SK-N-SH treated with all-trans-retinoic acid at 6 μM for 48 hours (cell line): Measurements from ENCODE around the gene GALNT13.
A peak's percentile ranks its signal among the peaks of the same experiment; 100 is the strongest.

Experiments used
- ATAC-seq: fragments of 200-7000 bp; cut with Tn5 transposase; 3 replicates; pipeline ENCODE4 v1.9.1; 2020; ENCODE audit warnings: mild to moderate bottlenecking, moderate library complexity
- ARNTL ChIP-seq: fragments of 450-650 bp; formaldehyde crosslinking; IDR thresholded peaks from 2 replicates; pipeline ENCODE4 v1.5.0; 2020; ENCODE audit warnings: low read depth, mild to moderate bottlenecking, moderate library complexity, borderline replicate concordance
- BACH2 ChIP-seq: fragments of 250-450 bp; sonication (Bioruptor Pico); IDR thresholded peaks from 2 replicates; pipeline ENCODE4 v1.9.0; 2021; ENCODE audit warnings: mild to moderate bottlenecking, borderline replicate concordance
- CREB5 ChIP-seq: fragments of 250-450 bp; sonication (Bioruptor Pico); IDR thresholded peaks from 2 replicates; pipeline ENCODE4 v1.5.1; 2020; ENCODE audit warnings: low read depth, mild to moderate bottlenecking, moderate library complexity
- CSDC2 ChIP-seq: fragments of 250-450 bp; sonication (Bioruptor Pico); IDR thresholded peaks from 2 replicates; pipeline ENCODE4 v1.5.0; 2020; ENCODE audit warnings: mild to moderate bottlenecking, moderate library complexity
- CSRNP3 ChIP-seq: fragments of 250-450 bp; sonication (Bioruptor Pico); IDR thresholded peaks from 2 replicates; pipeline ENCODE4 v1.5.1; 2021; ENCODE audit warnings: mild to moderate bottlenecking, moderate library complexity
- ESRRG ChIP-seq: fragments of 250-450 bp; sonication (Bioruptor Pico); IDR thresholded peaks from 2 replicates; pipeline ENCODE4 v1.6.1; 2021; ENCODE audit warnings: mild to moderate bottlenecking
- GLIS3 ChIP-seq: fragments of 250-450 bp; sonication (Bioruptor Pico); IDR thresholded peaks from 2 replicates; pipeline ENCODE4 v1.5.0; 2020; ENCODE audit warnings: mild to moderate bottlenecking, moderate library complexity
- ISL1 ChIP-seq: fragments of 250-450 bp; sonication (Bioruptor Pico); IDR thresholded peaks from 2 replicates; pipeline ENCODE4 v2.1.2; 2022; ENCODE audit warnings: mild to moderate bottlenecking, moderate library complexity
- OSR1 ChIP-seq: fragments of 250-450 bp; sonication (Bioruptor Pico); IDR thresholded peaks from 2 replicates; pipeline ENCODE4 v1.8.0; 2022; ENCODE audit warnings: moderate library complexity, mild to moderate bottlenecking, inconsistent platforms
- POU6F1 ChIP-seq: fragments of 250-450 bp; sonication (Bioruptor Pico); IDR thresholded peaks from 2 replicates; pipeline ENCODE4 v1.8.0; 2021; ENCODE audit warnings: low read depth, mild to moderate bottlenecking, moderate library complexity, borderline replicate concordance
- PPARA ChIP-seq: fragments of 250-450 bp; sonication (Bioruptor Pico); IDR thresholded peaks from 2 replicates; pipeline ENCODE4 v1.5.0; 2020; ENCODE audit warnings: mild to moderate bottlenecking, borderline replicate concordance
- SNAI2 ChIP-seq: fragments of 250-450 bp; sonication (Bioruptor Pico); IDR thresholded peaks from 2 replicates; pipeline ENCODE4 v1.5.0; 2020; ENCODE audit warnings: mild to moderate bottlenecking, moderate library complexity
- TCF4 ChIP-seq: fragments of 250-450 bp; sonication (Bioruptor Pico); IDR thresholded peaks from 2 replicates; pipeline ENCODE4 v1.8.0; 2021; ENCODE audit warnings: mild to moderate bottlenecking, moderate library complexity, borderline replicate concordance
- ZC3H10 ChIP-seq: fragments of 250-450 bp; sonication (Bioruptor Pico); IDR thresholded peaks from 2 replicates; pipeline ENCODE4 v1.5.1; 2021; ENCODE audit warnings: mild to moderate bottlenecking, moderate library complexity
- ZFP3 ChIP-seq: fragments of 250-450 bp; sonication (Bioruptor Pico); IDR thresholded peaks from 2 replicates; pipeline ENCODE4 v1.5.0; 2020; ENCODE audit warnings: mild to moderate bottlenecking, moderate library complexity
- ZFP30 ChIP-seq: fragments of 450-650 bp; formaldehyde crosslinking; IDR thresholded peaks from 2 replicates; pipeline ENCODE4 v1.5.0; 2022; ENCODE audit warnings: mild to moderate bottlenecking, moderate library complexity
- ZNF565 ChIP-seq: fragments of 450-650 bp; formaldehyde crosslinking; conservative IDR thresholded peaks from 2 replicates; pipeline ENCODE4 v1.5.0; 2020; ENCODE audit warnings: low read depth, mild to moderate bottlenecking, moderate library complexity
- ZNF70 ChIP-seq: fragments of 450-650 bp; formaldehyde crosslinking; IDR thresholded peaks from 2 replicates; pipeline ENCODE4 v1.5.0; 2020; ENCODE audit warnings: mild to moderate bottlenecking, moderate library complexity
- ZNF8 ChIP-seq: fragments of 450-650 bp; formaldehyde crosslinking; IDR thresholded peaks from 2 replicates; pipeline ENCODE4 v1.5.0; 2020; ENCODE audit warnings: mild to moderate bottlenecking, moderate library complexity
- TF ChIP-seq, protein P1 (sequence below): fragments of 250-450 bp; sonication (Bioruptor Pico); IDR thresholded peaks from 2 replicates; pipeline ENCODE4 v1.5.0; 2020; ENCODE audit warnings: mild to moderate bottlenecking, moderate library complexity

Gene GALNT13

DNA sequence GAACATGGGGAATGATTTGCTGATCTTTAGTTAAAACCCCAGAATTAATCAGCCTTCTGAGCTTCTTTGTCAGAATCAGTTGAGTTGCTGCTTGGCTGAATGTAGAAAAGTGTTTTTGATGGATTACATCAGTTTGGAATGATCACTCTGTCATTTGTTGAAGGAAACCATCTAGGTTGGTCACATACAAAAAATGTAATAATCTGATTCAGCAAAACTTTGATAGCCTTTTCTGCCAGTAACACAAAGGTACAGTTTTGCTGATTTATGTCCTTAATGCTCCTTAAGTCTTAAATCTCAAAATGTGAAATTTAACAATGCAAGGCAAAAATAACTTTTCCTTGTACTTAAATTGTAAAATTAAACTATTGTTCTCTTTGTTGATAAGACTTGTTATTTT, 74.3 kb downstream of the GALNT13 start (continued):
- TF ChIP-seq CSDC2 (CRISPR knock-in tag) (no peak), CSRNP3 (CRISPR knock-in tag) (no peak), CREB5 (CRISPR knock-in tag) (peak; percentile 50; the same call in 1 of the 2 replicates)

GRCh38 chr2:153953761-153954160, 82.0 kb downstream of the GALNT13 start:
- TF ChIP-seq ZNF565 (no peak), CREB5 (CRISPR knock-in tag) (no peak), OSR1 (CRISPR knock-in tag) (no peak), ARNTL (no peak), ZFP3 (CRISPR knock-in tag) (no peak), ZC3H10 (CRISPR knock-in tag) (no peak), PPARA (CRISPR knock-in tag) (no peak), ISL1 (CRISPR knock-in tag) (no peak), ESRRG (CRISPR knock-in tag) (no peak)
- ATAC-seq: no peak

DNA sequence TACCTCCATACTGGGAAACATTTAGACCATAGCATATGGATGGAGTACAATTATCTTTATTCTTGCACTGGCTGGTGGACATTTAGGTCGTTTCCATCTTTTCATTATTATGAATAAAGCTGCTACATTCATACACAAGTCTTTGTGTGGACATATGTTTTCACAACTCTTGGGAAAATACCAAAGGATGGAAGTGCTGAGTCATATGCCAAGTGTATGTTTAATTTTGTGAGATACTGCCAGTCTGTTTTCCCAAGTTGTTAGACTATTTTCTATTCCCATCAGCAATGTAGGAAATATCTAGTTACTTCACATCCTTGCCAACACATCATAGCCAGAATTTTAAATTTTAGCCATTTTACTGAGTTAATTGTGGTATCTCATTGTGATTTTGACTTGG, 91.5 kb downstream of the GALNT13 start:
- TF ChIP-seq, protein P1, sequence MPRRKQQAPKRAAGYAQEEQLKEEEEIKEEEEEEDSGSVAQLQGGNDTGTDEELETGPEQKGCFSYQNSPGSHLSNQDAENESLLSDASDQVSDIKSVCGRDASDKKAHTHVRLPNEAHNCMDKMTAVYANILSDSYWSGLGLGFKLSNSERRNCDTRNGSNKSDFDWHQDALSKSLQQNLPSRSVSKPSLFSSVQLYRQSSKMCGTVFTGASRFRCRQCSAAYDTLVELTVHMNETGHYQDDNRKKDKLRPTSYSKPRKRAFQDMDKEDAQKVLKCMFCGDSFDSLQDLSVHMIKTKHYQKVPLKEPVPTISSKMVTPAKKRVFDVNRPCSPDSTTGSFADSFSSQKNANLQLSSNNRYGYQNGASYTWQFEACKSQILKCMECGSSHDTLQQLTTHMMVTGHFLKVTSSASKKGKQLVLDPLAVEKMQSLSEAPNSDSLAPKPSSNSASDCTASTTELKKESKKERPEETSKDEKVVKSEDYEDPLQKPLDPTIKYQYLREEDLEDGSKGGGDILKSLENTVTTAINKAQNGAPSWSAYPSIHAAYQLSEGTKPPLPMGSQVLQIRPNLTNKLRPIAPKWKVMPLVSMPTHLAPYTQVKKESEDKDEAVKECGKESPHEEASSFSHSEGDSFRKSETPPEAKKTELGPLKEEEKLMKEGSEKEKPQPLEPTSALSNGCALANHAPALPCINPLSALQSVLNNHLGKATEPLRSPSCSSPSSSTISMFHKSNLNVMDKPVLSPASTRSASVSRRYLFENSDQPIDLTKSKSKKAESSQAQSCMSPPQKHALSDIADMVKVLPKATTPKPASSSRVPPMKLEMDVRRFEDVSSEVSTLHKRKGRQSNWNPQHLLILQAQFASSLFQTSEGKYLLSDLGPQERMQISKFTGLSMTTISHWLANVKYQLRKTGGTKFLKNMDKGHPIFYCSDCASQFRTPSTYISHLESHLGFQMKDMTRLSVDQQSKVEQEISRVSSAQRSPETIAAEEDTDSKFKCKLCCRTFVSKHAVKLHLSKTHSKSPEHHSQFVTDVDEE (CRISPR knock-in tag): no peak
- TF ChIP-seq ZC3H10 (CRISPR knock-in tag) (no peak), ZNF565 (no peak), SNAI2 (CRISPR knock-in tag) (no peak), TCF4 (CRISPR knock-in tag) (no peak), ZNF8 (CRISPR knock-in tag) (no peak), OSR1 (CRISPR knock-in tag) (no peak), ZNF70 (CRISPR knock-in tag) (no peak), BACH2 (CRISPR knock-in tag) (no peak), CREB5 (CRISPR knock-in tag) (no peak)
- no peak for ATAC-seq

DNA sequence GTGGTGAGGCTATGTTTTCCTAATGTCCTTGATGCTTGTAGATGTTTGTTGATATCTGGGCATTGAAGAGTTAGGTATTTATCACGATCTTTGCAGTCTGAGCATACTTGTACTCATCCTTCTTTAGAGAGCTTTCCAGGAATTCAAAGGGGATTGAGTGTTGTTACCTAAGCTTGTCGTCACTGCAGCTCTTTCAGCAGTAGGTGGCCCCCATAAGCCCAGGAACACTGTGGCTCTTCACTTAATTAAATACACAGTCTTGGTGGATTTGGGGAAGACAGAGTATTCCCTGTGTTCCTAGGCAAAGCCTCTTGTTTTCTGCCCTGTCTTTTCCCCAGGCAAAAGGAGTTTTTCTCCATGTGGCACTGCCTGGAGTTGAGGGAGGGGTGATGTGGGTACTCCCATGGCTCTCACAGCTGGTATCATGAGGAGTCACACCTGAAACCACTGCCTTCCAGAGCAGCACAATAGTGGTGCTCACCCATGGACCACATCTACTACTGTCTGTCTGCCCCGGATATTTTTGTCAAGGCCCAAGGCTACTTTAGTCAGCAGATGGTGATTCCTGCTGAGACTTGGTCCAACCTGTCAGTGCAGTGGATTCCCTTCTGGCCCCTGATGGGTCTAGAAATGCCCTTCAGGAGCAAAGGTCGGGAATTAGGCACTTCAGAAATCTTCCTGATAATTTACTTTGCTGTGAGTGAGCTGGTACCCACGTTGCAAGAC, 95.7 kb downstream of the GALNT13 start:
- TF ChIP-seq PPARA (CRISPR knock-in tag): no peak
- TF ChIP-seq ZNF565: no peak
- TF ChIP-seq ZFP3 (CRISPR knock-in tag): no peak
- TF ChIP-seq, all 23 proteins: peak for 0
- ATAC-seq: no peak

DNA sequence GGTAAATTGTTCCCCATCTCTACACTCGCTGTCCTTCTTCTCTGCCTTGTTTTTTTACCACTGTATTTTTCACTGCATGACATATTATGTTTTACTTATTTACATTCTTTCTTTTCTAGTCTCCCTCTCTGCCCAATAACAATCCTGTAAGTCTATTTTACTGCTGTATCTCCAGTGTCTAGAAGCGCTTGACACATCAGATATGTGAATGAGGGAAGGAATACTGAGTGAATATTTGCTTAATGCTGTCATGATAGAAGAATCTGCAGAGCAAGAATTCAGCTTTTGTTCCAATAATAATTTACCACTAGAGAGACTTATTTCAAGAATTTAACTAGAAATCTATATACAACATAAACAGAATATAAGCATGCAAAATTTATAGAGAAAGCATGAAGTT, 99.5 kb downstream of the GALNT13 start:
- no peak for ATAC-seq
- no peak for TF ChIP-seq PPARA (CRISPR knock-in tag)
- no peak for TF ChIP-seq ZFP30 (CRISPR knock-in tag)
- TF ChIP-seq ESRRG (CRISPR knock-in tag): no peak
- TF ChIP-seq OSR1 (CRISPR knock-in tag): no peak
- TF ChIP-seq, protein P1 (CRISPR knock-in tag): no peak
- no peak for TF ChIP-seq ZFP3 (CRISPR knock-in tag)
- no peak for TF ChIP-seq SNAI2 (CRISPR knock-in tag)
- no peak for TF ChIP-seq ZNF565
- no peak for TF ChIP-seq ISL1 (CRISPR knock-in tag)
- TF ChIP-seq ARNTL: no peak
- no peak for TF ChIP-seq GLIS3 (CRISPR knock-in tag)
- TF ChIP-seq POU6F1 (CRISPR knock-in tag): no peak
- TF ChIP-seq ZNF70 (CRISPR knock-in tag): no peak
